HG03064 (cell line): ENCODE results near the gene CTRB1.

Experiments
- ATAC-seq: cut with Tn5 transposase; IDR thresholded peaks from one replicate; pipeline ENCODE4 v1.9.1; 2021; ENCODE audit warnings: low read depth; ENCODE audit not compliant: unreplicated experiment

The CTRB1 gene

DNA sequence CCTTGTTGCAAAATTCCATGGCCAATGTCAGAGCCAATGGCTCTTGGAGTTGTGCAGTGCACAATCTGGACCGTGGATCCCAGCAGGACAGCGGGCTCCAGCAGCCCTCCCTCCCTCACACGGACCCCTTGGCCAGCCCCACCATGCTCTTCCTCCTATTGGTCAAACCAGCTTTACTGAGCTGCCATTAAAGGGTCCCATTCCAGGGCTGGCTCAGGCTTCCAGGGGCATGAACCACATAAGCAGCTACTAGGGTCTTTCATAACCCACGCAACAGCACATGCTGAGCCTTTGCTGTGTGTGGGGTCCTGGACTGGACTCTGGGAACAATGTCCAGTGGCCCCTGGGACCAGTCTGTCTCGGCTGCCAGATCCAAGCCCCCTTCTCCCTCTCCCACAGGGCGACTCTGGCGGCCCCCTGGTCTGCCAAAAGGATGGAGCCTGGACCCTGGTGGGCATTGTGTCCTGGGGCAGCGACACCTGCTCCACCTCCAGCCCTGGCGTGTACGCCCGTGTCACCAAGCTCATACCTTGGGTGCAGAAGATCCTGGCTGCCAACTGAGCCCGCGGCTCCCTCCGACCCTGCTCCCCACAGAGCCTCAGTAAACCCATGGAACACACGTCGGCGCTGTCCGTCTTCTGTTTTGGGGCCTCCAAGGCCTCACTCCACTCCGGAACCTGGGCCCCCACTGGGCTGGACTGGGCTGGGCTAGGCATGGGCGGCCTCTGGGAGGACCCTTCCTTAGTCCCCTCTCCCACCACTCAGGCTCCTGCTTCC lies 5.7 kb downstream of the CTRB1 start:
- ATAC-seq, result no peak

DNA sequence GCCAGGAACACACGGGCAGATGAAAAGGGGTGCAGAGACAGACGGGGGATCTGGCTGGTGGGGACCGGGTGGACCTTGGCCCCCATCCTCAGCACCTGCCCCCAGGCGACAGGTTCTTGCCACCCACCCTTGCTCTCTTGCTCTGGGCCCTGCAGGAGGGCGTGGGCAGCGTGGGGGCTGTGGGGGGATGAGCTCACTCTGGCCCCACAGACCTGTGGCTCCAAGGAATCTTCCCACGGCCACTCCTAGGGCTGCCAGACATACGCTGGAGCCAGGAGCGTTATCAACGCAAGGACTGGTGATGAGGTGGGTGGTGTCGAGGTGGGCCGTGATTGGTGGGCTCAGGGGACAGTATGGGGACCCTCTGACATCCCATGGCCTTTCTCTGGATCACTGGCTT lies 6.3 kb downstream of the CTRB1 start:
- ATAC-seq, result no peak

DNA sequence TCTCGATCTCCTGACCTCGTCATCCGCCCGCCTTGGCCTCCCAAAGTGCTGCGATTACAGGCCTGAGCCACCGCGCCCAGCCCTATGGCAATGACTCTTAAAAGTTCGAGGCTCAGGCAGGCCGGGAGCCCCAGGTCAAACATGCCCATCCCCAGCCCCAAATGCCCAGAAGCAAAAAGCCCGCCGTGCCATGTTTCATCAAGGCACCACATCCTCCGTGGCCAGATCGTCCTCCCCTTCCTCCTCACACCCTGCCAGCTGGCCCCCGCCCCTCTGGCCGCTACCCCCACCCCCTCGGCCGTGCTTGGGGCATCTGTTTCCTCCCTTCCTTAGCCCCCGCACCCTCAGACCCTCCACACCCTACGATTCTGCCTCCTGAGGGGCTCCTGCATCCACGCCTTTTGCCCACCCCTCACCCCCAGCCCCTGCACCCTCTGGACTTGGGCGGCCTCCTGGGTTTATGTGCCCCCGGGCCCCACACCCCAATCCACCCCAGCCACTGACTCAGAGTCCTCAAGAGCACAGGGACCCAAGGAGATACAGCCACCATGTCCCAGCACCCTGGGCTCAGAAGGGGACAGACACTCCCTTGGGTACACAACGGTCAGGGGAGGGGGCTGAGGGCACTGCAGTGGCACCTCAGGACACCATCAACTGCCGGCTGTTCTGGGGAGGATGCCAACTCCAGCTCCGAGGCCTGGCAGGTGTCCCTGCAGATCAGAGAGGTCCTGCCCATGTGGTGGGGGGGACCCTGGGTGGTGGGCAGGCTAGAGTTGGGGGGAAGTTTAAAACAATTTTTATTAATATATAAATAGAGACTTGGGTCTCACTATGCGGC lies 7.1 kb downstream of the CTRB1 start:
- no peak for ATAC-seq

DNA sequence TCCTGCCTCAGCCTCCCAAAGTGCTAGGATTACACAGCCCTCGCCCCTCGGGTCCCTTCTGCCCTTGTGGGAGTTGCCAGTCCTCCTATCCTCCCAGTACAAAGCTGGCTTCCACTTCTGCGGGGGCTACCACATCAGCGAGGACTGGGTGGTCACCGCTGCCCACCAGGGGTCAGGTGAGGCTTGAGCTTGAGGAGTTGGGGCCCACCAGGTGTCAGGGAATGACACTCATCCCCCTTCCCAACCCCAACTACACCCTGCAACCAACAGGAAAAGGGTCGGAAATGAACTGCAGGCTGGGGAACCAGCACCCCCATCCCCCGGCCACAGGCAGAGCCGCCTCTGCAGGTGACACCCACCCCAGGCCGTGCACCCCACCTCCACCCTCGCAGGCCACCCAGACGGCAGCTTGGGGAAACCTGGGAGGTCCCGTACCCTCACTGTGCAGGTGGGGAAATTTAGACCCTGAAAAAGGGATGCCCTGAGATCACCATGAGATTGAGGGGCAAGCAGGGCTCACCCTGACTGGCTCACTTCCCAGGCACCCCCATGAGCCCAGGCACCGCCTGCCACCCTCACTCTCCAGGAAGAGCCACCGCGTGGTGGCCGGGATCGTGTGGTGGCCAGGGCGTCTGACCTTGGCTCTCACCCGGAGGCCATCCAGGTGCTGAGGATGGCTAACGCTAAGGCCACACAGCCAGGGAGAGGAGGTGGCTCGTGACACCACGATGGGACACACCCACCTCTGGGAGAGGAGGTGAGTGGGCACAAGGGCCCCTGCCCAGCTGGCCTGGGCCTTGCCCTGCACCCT lies 8.0 kb downstream of the CTRB1 start:
- ATAC-seq, result no peak

DNA sequence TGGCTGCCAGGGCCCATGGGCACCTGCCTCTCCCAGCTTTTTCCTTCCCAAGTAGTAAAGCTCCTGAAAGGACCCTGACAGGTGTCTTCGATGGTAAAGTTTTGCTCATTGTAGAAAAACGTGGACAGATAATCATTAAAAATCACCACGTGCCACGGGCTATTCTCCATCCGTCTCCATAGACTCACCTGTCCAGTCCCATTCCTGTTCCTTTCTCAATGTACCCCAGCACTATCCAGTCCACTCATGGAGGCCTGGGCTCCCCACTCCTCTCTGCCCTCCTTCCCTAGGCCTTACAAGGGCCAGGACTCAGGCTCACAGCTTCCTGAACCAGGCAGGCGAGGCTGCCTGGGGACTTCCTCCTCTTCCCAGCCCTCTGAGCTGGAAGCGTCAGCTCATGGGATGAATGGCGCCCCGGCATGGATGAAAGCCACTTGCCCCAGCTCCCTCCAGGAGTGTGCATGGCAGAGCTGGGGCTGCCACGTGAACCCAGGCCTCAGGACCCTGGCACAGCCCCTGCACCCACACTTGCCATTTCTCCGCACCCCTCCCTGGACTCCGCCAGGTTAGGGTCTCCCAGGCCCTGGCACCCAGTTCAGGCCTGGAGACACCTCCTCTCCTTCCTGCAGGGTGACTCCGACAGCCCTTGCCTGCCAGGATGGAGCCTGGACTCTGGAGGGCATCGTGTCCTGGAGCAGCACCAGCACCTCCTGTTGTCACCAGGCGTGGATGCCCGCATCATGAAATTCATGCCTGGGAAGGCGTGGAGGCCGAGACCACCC lies 8.8 kb downstream of the CTRB1 start:
- no peak for ATAC-seq

DNA sequence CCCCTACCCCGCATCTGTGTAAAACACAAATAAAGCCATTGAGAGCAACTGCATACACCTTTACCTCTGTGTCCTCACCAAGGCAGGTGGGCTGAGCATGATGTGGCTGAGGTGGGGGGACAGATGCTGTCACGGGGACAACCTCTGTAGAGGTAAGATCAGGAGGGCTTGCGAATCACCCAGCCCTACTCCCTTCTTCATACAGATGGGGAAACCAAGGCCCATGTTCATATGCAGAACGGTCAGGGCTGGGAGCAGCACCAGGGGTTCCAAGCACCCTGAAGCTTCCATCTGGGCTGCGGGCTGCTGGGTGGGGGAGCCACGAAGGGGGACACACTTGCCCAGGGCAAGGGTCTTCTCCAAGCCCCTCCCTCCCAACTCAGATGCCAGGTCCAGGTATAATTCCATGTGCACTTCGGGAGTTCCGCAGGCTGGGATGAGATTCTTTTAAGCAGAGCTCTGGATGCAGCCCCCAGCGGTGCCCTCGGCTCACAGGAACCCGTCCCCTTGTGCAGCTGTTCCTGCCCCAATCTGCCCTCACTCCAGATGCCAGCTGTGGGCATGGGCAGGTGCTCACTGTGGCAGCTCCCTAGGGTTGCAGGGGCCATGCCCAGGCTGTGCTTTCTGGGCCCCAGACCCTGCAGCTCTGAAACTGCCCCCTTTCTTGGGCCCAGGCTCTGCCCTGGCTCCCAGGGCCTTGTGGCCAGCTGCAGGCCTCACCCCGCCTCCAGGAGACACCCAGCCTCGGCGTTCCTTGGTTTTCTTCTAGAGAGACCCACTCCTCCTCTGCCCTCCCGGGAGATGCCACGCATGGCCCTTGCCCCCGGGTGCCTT lies 9.6 kb downstream of the CTRB1 start:
- ATAC-seq, result no peak

DNA sequence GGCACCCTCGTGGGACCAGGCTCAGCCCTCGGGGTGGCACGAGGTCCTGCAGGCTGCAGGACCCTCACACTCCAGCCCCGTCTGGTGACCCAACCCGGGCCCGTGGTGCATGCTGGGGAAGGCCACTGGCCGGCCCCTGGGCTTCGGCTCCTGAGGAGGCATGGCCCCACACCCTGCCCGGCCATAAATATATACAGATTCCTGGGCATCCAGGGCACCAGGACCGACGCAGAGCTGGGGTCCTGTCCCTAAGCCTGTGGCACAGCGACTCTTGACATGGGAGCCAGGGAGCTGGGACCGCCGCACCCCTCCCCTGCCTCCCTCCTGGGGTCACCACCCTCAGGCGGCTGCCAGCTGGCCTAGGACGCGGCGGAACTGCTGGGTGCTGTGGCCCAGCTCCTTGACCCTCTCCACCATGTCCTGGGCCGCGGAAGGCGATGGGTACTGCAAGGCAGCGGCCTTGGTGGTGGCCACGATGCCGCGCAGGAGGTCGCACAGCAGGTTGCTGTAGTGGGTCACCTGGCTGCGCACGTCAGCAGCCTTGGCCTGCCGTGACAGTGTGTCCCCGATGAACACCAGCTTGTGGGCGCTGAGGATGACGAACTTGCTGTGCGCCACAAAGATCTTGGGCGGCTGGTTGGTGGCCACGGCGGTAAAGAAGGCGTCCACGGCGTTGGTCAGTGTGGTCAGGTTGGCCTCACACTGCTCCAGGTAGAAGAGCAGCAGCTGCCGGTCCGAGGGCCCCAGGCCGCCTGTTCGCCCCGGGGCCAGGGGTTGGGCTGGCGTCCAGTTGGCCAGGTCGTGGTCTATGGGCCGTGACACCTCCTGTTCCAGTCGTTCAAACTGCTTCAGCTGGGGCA lies 10.6 kb downstream of the CTRB1 start:
- no peak for ATAC-seq

DNA sequence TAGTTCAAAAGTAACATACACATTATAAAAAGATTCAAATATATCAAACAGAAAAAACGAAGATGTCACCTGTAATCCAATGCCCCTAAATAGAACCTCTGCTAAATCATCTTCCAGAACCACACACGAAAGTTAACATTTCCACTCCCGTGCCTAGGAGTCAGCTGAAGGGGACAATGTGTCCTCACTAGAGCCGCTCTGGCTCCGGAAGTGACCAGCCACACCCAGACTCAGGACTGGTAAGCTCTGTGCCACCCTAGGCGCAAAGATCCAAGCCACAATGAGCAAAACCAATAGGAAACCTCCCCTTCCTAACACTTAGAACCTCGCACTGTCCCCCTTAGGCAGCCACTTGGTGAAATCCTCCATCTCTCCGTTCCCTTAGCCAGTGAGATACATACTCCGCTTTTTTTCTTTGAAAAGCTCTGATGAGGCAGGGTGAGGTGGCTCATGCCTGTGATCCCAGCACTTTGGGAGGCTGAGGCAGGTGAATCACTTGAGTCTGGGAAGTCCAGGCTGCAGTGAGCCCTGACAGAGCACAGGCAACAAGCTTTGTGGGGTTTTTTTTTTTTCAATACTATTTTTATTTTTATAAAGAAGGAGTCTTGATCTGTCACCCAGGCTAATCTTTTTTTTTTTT lies 11.8 kb downstream of the CTRB1 start:
- ATAC-seq, result no peak

DNA sequence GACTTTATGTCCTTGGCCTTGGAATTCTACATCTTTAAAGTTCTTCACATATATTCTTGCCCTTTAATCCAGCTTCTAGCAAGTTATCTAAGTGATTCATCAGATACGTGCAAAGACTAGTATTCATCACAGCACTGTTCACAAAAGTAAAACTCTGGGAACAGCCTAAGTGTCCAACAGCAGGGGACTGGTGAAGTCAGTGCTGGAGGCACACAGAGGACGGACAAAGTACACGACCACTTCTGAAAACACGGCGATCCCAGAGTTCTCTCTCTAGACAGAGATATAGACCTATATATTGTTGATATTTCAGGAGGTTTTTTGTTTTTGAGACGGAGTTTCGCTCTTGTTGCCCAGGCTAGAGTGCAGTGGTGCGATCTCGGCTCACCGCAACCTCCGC lies 12.8 kb downstream of the CTRB1 start:
- ATAC-seq, result no peak

DNA sequence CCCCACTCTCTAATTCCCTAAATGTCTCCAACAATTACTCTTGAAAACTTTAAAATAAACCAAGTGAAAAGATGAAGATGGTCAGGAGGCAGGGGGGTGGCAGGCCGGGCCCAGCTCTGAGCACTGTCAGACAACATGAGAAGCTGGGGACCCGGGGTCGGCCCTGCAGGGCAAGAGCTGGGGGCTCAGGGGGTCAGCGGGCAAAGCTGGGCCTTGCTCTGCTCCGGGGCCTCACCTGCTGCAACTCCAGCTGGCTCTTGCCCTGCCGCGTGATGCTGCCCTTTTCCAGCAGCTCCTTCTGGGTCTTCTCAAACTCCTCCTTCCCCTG lies 14.8 kb downstream of the CTRB1 start:
- ATAC-seq, result no peak

DNA sequence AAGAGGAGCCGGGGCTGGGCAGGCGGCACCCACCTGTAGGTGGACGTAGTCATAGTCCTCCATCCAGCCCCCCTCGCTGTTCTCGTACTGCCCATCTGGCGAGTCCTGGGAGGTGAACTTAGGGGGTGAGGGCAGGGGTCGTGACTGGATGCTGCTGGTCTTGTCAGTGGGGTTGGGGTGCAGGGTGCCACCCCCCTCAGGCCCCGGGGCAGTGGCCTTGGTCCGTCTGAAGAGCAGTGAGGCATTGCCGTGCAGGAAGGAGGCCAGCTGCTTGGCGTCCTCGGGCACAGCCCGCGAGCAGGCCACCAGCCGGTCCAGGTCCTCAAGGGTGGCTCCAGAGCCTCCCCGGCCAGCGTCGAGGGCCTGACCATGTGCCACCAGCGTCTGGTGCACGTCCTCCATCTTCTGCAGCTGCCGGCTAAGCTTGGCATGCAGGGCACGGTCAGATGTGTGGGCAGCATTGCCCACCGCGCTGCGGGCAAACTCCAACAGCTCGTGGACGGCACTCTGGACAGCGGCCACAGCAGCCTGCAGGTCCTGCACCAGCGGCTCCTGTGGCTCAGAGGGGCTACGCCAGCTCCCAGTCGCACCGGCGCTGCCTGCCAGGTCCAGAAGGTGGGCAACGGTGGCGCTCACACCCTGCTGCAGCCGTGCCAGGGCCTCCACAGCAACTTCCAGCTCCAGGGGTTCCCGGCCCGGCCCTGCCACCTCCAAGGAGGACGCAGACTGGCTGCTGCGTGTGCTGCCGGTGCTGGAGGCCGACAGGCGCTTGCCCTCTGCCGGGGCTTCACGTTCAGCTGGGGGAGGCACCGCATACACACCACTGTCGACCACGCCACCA lies 16.3 kb downstream of the CTRB1 start:
- ATAC-seq, result no peak

DNA sequence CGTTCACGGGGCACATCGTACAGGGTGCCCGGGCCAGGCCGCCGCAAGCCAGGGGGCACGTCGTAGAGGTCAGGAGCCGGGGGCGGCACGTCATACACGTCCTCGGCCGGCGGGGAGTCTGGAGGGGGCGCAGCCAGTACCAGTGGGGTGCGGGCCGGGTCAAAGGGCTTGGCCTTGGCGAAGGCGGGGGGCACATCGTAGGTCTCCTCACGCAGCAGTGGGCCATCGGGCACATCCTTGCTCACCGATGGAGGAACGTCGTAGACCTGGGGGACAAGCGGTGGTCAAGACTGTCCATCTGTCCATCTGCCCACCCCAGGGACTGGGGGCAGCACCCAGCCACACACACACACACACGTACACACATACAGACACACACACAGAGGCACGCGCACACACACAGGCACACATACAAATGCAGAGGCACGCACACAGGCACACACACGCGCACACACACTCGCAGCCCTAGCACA lies 17.0 kb downstream of the CTRB1 start:
- ATAC-seq, result no peak

DNA sequence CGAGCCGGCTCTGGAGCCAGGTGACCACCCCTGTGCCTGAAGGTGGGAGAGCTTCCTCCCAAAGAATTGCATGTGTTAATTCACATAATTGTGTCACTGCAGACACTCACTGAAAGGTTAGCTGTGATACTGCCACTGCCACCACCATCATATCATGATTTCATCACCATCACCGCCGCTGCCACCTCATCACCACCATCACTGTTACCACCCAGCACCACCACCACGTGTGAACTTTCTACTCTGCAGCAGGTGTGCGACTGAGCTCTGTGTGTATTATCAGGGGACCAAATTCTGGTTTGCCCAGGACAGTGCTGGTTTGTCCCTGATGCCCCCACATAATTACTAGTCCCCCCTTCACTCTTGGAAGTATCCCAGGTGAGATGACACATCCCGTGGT lies 17.4 kb downstream of the CTRB1 start:
- no peak for ATAC-seq

DNA sequence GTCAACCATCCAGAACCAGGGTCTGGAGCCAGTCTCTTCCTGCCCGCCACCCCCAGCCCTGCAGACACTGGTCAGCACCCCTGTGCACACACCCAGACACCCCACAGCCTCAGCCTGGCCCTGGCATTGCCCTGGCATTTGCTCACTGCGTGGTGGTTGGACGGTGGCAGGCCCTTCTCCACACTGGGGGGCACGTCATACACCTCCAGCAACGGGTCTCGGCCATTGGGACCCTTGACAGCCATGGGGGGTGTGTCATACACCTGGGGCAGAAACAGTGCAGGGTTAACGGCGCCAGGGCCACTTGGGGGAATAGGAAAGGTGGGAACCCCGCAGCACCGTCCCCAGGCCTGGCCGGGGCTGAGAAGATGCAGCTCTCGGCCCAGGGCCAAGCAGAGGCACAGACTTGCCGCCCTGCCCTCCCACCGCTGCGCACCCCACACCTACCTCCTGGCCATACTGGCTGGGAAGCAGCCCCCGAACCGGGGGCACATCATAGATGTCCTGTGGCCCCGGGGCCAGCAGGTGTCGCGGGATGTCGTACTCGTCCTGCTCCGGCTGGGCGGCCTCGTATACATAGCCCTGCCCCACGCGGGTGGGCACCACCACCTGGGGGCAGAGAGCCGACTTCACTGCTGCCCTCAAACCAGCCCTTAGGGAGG lies 18.1 kb downstream of the CTRB1 start:
- no peak for ATAC-seq

DNA sequence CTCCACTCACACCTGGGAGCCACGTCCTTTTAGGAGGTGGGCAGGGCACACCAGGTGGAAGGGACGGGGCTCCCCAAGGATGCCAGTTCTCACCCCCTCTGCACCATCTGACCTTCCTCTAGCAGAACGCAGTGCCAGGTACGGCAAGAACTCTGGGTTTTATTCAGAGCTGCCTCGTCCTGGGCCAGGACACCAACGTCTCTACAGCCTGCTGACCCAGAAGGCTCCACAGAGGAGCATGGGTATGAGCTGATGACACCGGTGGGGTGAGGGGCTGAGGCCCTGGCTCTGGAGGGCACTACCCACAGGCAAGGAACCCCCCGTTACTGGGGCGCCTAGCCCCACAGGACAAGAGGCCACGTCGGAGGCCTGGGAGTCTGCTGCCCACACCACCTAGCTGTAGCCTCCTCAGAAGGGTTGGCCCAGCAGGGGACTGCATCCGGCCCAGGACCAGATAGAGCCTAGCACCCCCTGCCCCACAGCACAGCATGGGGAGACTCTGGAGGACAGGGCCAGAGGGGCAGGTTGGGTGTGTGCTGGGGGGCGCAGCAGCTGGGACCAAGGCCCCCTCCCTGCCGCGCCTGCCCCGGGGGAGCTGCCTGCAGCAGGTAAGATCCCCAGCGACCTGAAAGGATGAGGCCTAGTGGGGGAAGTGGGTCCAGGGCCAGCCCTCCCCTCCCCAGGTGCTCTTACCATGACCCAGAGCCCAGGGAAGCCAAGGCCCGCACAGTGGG lies 18.8 kb downstream of the CTRB1 start:
- no peak for ATAC-seq
